Ovary (tissue), 9 donors: Measurements from ENCODE around the gene RNF187. TPM values are rescaled to one million over a fixed set of nuclear protein-coding genes. Genes with fewer than 3 reads are reported as not detected.

Experiments used
- DNase-seq, 5 donors: peaks; one replicate each; pipeline ENCODE4 v3.0.0-alpha.2; 2019 to 2020
- H3K27ac ChIP-seq, 2 donors: fragments of 200-600 bp; one replicate each; pipeline versions ENCODE4 v1.5.1 to v1.8.0; 2019 to 2022
- H3K27me3 ChIP-seq: fragments of 200-600 bp; one replicate; pipeline ENCODE4 v1.8.0; 2022
- H3K36me3 ChIP-seq: fragments of 200-600 bp; sonication (generic); one replicate; pipeline ENCODE4 v1.5.1; 2019
- H3K4me1 ChIP-seq: one replicate; pipeline ENCODE4 v1.8.1; 2013; ENCODE audit warnings: mild to moderate bottlenecking, moderate library complexity; ENCODE audit not compliant: insufficient read depth
- H3K4me3 ChIP-seq: fragments of 200-600 bp; sonication (generic); one replicate; pipeline ENCODE4 v1.5.1; 2017
- H3K9me3 ChIP-seq, 2 donors: fragments of 200-600 bp in 1 of 2; sonication (generic) in 1 of 2; one replicate each; pipeline versions ENCODE4 v1.5.1 to v1.8.1; 2013 to 2019; ENCODE audit warnings: mild to moderate bottlenecking in 1 of 2, moderate library complexity in 1 of 2
- CTCF ChIP-seq, 3 donors: fragments of 450-650 bp in 2 of 3; fragments of 200-600 bp in 1 of 3; IDR thresholded peaks; one replicate each; pipeline versions ENCODE4 v1.5.1 to v1.8.0; 2016 to 2022; ENCODE audit warnings: antibody characterized with exemption in 3 of 3, mild to moderate bottlenecking in 1 of 3
- EP300 ChIP-seq: sonication (generic); formaldehyde crosslinking; IDR thresholded peaks from one replicate; pipeline ENCODE4 v1.6.1; 2017; ENCODE audit warnings: antibody characterized with exemption
- POLR2A ChIP-seq: fragments of 450-650 bp; IDR thresholded peaks from one replicate; pipeline ENCODE4 v1.6.1; 2017; ENCODE audit warnings: antibody characterized with exemption, mild to moderate bottlenecking, moderate library complexity
- WGBS, 3 donors: extraction: QIAGEN DNeasy Blood & Tissue Kit in 1 of 3; methylation state at CpG; one replicate each; pipeline versions ENCODE4 v1.1.5 to v1.1.7; 2013 to 2017; 5-methylcytosine and 5-hydroxymethylcytosine counted together
- intact Hi-C, 4 donors: fragments of 100-400 bp; cut with DNase I; formaldehyde crosslinking; loops; one replicate each; pipeline versions ENCODE4 v1.11.0 to v1.15.1; 2022 to 2023
- polyA plus RNA-seq, 2 donors: library from polyadenylated mRNA; stranded (reverse); fragments of 200-250 nt in 1 of 2; fragments of 350-450 nt in 1 of 2; fragmentation: Illumina TruSeq in 1 of 2; extraction: RNeasy Lipid Tissue Mini Kit (QIAGEN cat#74804) in 1 of 2; gene quantifications; one replicate each; pipeline ENCODE4 v1.2.3, GENCODE V29; 2013 to 2014
- total RNA-seq, 7 donors: library from RNA; depleted of rRNA in 2 of 7; stranded (reverse); fragments of >200 nt in 2 of 7; fragmentation: NEBNext Ultra II Directional in 3 of 7; extraction: Animal tissue kit (Norgen Biotek cat#: 25700) in 3 of 7; gene quantifications; one replicate each; pipeline versions ENCODE4 v1.1.0 to v1.2.4, GENCODE V29; 2016 to 2023
- donor health status: DM: no; HTN: no; CAD: no; lungs with moderate emphysema.
- donor health status: DM: no; HTN: no; CAD: no.
- donor health status: Bipolar disorder and iron deficiency.
- donor health status: DM: yes; HTN: yes; CAD: no.
- donor health status: DM: no; HTN: no; CAD: no.
- donor health status: DM: yes; HTN: yes; CAD: no.

The RNF187 gene
- total and polyA plus RNA-seq, 9 donors: 32.2 to 165 (median 109) TPM

- no peaks in the 10 kb centered on the region for H3K36me3 ChIP-seq
- no peak overlapping the region for H3K27ac ChIP-seq
- intact Hi-C loops: loop anchor here in 1 of 4 donors (5.0 kb wide), 2 partner anchors 380 to 1625 kb away; no protein-coding TSS in a partner anchor
- 63 to 74% (median 68%) methylated on average over 4 of the region's 4 CpGs for WGBS, 3 donors
- H3K4me1 ChIP-seq: no peaks in the 10 kb centered on the region
- no peaks in the 10 kb centered on the region for H3K27me3 ChIP-seq
- H3K9me3 ChIP-seq: no peaks in the 10 kb centered on the region
- TF ChIP-seq CTCF (IDR thresholded peaks at IDR 0.05): no peak
- TF ChIP-seq POLR2A: no peak
- no peak for TF ChIP-seq EP300
- DNase-seq: no peak
- no peak overlapping the region for H3K4me3 ChIP-seq
Measured at GRCh38 chr1:228512781-228513198, 25.6 kb downstream of the RNF187 start.

- Histone ChIP-seq H3K4me3 (no peak overlapping the region), H3K9me3 (no peaks in the 10 kb centered on the region), H3K27me3 (no peaks in the 10 kb centered on the region), H3K4me1 (no peaks in the 10 kb centered on the region), H3K27ac (no peak overlapping the region), H3K36me3 (no peaks in the 10 kb centered on the region)
- TF ChIP-seq POLR2A: no peak
- TF ChIP-seq CTCF (IDR thresholded peaks at IDR 0.05): no peak
- no peak for TF ChIP-seq EP300
- DNase-seq: peak in 1 of 5 donors; percentile 11
- intact Hi-C loops: loop anchor here in 1 of 4 donors (5.0 kb wide), 2 partner anchors 381 to 1626 kb away; no protein-coding TSS in a partner anchor
- 42 to 51% (median 43%) methylated on average over 13 to 14 of the region's 14 CpGs for WGBS, 3 donors
Measured at GRCh38 chr1:228513236-228513900, 26.2 kb downstream of the RNF187 start.

- TF ChIP-seq EP300 (no peak), CTCF (IDR thresholded peaks at IDR 0.05) (no peak), POLR2A (no peak)
- H3K27ac ChIP-seq: no peak overlapping the region
- H3K36me3 ChIP-seq: no peaks in the 10 kb centered on the region
- no peak for DNase-seq
- no peak overlapping the region for H3K4me3 ChIP-seq
- 55 to 64% (median 56%) methylated on average over 7 of the region's 7 CpGs for WGBS, 3 donors
- no peaks in the 10 kb centered on the region for H3K9me3 ChIP-seq
- H3K4me1 ChIP-seq: no peaks in the 10 kb centered on the region
- intact Hi-C loops: loop anchor here in 1 of 4 donors (5.0 kb wide), 2 partner anchors 382 to 1627 kb away; no protein-coding TSS in a partner anchor
- no peaks in the 10 kb centered on the region for H3K27me3 ChIP-seq
Measured at GRCh38 chr1:228514421-228514820, 27.2 kb downstream of the RNF187 start.

- intact Hi-C loops: no loop called here
- H3K36me3 ChIP-seq: no peaks in the 10 kb centered on the region
- no peak overlapping the region for H3K27ac ChIP-seq
- no peak overlapping the region for H3K4me3 ChIP-seq
- H3K4me1 ChIP-seq: no peaks in the 10 kb centered on the region
- 35 to 47% (median 40%) methylated on average over 2 of the region's 2 CpGs for WGBS, 3 donors
- peak in 3 of 5 donors; percentile 32 to 53 (median 33) for DNase-seq
- H3K27me3 ChIP-seq: no peaks in the 10 kb centered on the region
- peak; percentile 24 to 66 (median 52) for TF ChIP-seq CTCF (IDR thresholded peaks at IDR 0.05)
- no peak for TF ChIP-seq POLR2A
- H3K9me3 ChIP-seq: no peaks in the 10 kb centered on the region
Measured at GRCh38 chr1:228515200-228515834, 28.1 kb downstream of the RNF187 start.
